COLO668 (cell line): Measurements from ENCODE around the gene LINC00632.

Experiments
- DNase-seq: peaks from one replicate; lab custom pipeline; 2025; ENCODE audit not compliant: unreplicated experiment; lab: John Stamatoyannopoulos, UW

LINC00632 gene

GRCh38 chrX:140764401-140764919, 54.9 kb downstream of the LINC00632 start:
- no peak for DNase-seq

GRCh38 chrX:140765043-140765784, 55.7 kb downstream of the LINC00632 start:
- DNase-seq, result no peak

GRCh38 chrX:140766024-140766611, 56.6 kb downstream of the LINC00632 start:
- DNase-seq, result peak; percentile 24

GRCh38 chrX:140767646-140768045, 58.1 kb downstream of the LINC00632 start:
- no peak for DNase-seq

- no peak for DNase-seq
Measured at GRCh38 chrX:140775211-140775610, 65.7 kb downstream of the LINC00632 start.

GRCh38 chrX:140776320-140776719, 66.8 kb downstream of the LINC00632 start:
- no peak for DNase-seq

GRCh38 chrX:140794642-140795041, 85.1 kb downstream of the LINC00632 start:
- no peak for DNase-seq

- no peak for DNase-seq
Measured at GRCh38 chrX:140799216-140799615, 89.7 kb downstream of the LINC00632 start.

GRCh38 chrX:140804292-140804691, 94.7 kb downstream of the LINC00632 start:
- no peak for DNase-seq

GRCh38 chrX:140815868-140816267, 106.3 kb downstream of the LINC00632 start:
- no peak for DNase-seq

GRCh38 chrX:140817943-140818342, 108.4 kb downstream of the LINC00632 start:
- no peak for DNase-seq

GRCh38 chrX:140821280-140821679, 111.7 kb downstream of the LINC00632 start:
- DNase-seq, result no peak

- DNase-seq, result no peak
Measured at GRCh38 chrX:140822184-140822583, 112.6 kb downstream of the LINC00632 start.

GRCh38 chrX:140822861-140823260, 113.3 kb downstream of the LINC00632 start:
- no peak for DNase-seq

- no peak for DNase-seq
Measured at GRCh38 chrX:140836874-140837273, 127.3 kb downstream of the LINC00632 start.
